Uterus (tissue), 2 donors: ENCODE results near the gene TNKS1BP1.
"Not testable (repeated sequence)": the region's sequence is repeated elsewhere in the genome, so short reads cannot be mapped to it uniquely, and the experiment has no call there.

Source experiments
- CTCF ChIP-seq, 4 experiments: fragments of 200-600 bp in 2 of 4; fragments of 450-650 bp in 2 of 4; sonication (generic) in 2 of 4; IDR thresholded peaks; one replicate each; pipeline ENCODE4 v1.5.1; 2016 to 2019; ENCODE audit warnings: antibody characterized with exemption in 4 of 4, mild to moderate bottlenecking in 2 of 4, moderate library complexity in 1 of 4
- POLR2A ChIP-seq, 2 donors: fragments of 450-650 bp; IDR thresholded peaks; one replicate each; pipeline ENCODE4 v1.6.1; 2016; ENCODE audit warnings: antibody characterized with exemption in 2 of 2, mild to moderate bottlenecking in 1 of 2, moderate library complexity in 1 of 2

- not testable (repeated sequence) for TF ChIP-seq CTCF, POLR2A (IDR thresholded peaks at IDR 0.05)
Measured at GRCh38 chr11:57361420-57361819, 36.7 kb upstream of the TNKS1BP1 start.
